ENCODE data around the gene TP53I3. TPM values are rescaled to one million over a fixed set of nuclear protein-coding genes. Genes with fewer than 3 reads are reported as not detected.

The TP53I3 gene
- total RNA-seq, 4 donors from 2014 or later, result 69.5 to 129 (median 84.7) TPM

DNA sequence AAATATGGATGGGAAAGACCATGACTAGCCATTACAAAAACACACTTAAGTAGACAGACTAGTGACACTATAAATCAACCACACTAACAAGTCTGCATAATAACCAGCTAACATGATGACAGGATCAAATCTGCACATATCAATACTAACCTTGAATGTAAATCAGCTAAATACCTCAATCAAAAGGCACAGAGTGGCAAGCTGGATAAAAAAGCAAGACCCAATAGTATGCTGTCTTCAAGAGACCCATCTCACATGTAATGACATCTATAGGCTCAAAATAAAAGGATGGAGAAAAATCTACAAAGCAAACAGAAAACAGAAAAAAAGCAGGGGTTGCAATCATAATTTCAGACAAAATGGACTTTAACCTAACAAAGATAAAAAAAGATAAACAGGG, 22.2 kb upstream of the TP53I3 start:
- Histone ChIP-seq H3K4me3 (no peak overlapping the region), H3K9me3 (no peaks in the 10 kb centered on the region), H3K36me3 (no peaks in the 10 kb centered on the region), H3K4me1 (peaks cover 0 to 11% (median 0%) of the 10 kb centered on the region in 3 donors), H3K27ac (no peak overlapping the region), H3K27me3 (no peaks in the 10 kb centered on the region)
- TF ChIP-seq POLR2A (IDR thresholded peaks at IDR 0.05) (no peak), CTCF (IDR thresholded peaks at IDR 0.05) (no peak)
- DNase-seq, result no peak
- intact Hi-C loops (cut with DNase I), result no loop called here

GRCh38 chr2:24105816-24106215, 21.2 kb upstream of the TP53I3 start:
- DNase-seq, result no peak
- WGBS, 2 donors, result 44 to 50% methylated on average over 2 of the region's 2 CpGs
- peaks cover 0 to 11% (median 0%) of the 10 kb centered on the region in 3 donors for H3K4me1 ChIP-seq
- H3K4me3 ChIP-seq, result no peak overlapping the region
- intact Hi-C loops (cut with DNase I), result no loop called here
- TF ChIP-seq CTCF (IDR thresholded peaks at IDR 0.05) (no peak), POLR2A (IDR thresholded peaks at IDR 0.05) (no peak)
- no peak overlapping the region for H3K27ac ChIP-seq
- no peaks in the 10 kb centered on the region for H3K9me3 ChIP-seq
- H3K27me3 ChIP-seq, result no peaks in the 10 kb centered on the region
- no peaks in the 10 kb centered on the region for H3K36me3 ChIP-seq

DNA sequence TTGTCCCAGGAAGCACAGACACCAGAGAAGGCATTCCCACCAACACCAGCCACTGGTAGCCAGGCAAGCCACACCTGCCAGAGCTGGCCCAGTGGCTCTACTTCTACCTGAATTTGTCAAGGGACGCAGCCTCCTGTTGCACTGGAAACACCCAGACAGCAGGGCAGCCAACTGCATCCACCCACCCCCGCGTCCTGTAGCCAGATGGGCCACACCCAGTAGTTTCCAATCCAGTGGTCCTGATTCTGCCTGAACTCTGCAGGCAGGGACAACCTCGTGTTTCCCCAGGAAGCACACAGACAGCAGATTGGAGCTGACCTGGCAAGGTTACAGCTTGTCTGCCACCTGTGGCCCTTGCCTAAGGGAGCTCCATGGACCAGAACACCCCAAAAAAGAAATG, 20.3 kb upstream of the TP53I3 start:
- H3K9me3 ChIP-seq, result no peaks in the 10 kb centered on the region
- H3K4me1 ChIP-seq, result peaks cover 0 to 11% (median 0%) of the 10 kb centered on the region in 3 donors
- intact Hi-C loops (cut with DNase I), result no loop called here
- H3K36me3 ChIP-seq, result no peaks in the 10 kb centered on the region
- peak overlapping the region in 2 of 4 donors; percentile 3 to 10 for H3K27ac ChIP-seq
- no peaks in the 10 kb centered on the region for H3K27me3 ChIP-seq
- H3K4me3 ChIP-seq, result no peak overlapping the region
- WGBS, 2 donors, result no CpG with 5 or more reads among the region's 4 CpGs
- no peak for DNase-seq
- no peak for TF ChIP-seq CTCF (IDR thresholded peaks at IDR 0.05)
- TF ChIP-seq POLR2A (IDR thresholded peaks at IDR 0.05), result no peak

- no peaks in the 10 kb centered on the region for H3K36me3 ChIP-seq
- WGBS, 2 donors, result 90 to 93% methylated on average over 5 to 6 of the region's 8 CpGs
- H3K4me1 ChIP-seq, result peaks cover 0 to 11% (median 0%) of the 10 kb centered on the region in 3 donors
- no peak overlapping the region for H3K4me3 ChIP-seq
- no peaks in the 10 kb centered on the region for H3K9me3 ChIP-seq
- peak overlapping the region in 1 of 4 donors; percentile 3 for H3K27ac ChIP-seq
- intact Hi-C loops (cut with DNase I), result no loop called here
- no peaks in the 10 kb centered on the region for H3K27me3 ChIP-seq
- TF ChIP-seq POLR2A (IDR thresholded peaks at IDR 0.05), result no peak
- no peak for TF ChIP-seq CTCF (IDR thresholded peaks at IDR 0.05)
- DNase-seq, result no peak
Measured at GRCh38 chr2:24104110-24104650, 19.5 kb upstream of the TP53I3 start.

DNA sequence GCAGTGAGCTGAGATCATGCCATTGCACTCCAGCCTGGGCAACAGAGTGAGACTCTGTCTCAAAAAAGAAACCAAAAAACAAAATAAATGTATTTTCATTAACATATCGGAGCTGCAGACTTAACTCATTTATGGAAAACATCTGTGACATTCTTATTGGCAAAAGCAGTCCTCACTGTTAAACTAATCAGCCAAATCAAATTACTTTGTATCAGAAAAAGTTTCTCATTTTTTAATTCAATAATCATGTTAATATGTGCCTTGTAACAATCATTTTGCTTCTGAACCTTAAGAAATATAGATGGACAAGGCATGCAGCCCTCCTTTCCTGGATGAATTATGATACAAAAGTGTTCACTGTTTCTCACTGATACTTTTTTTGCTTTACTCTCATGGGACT, 18.0 kb upstream of the TP53I3 start:
- peaks cover 0 to 11% (median 0%) of the 10 kb centered on the region in 3 donors for H3K4me1 ChIP-seq
- H3K4me3 ChIP-seq, result no peak overlapping the region
- no peak for DNase-seq
- WGBS, 2 donors, result 73 to 97% methylated on average over 1 of the region's 1 CpG
- intact Hi-C loops (cut with DNase I), result no loop called here
- no peaks in the 10 kb centered on the region for H3K36me3 ChIP-seq
- no peak for TF ChIP-seq CTCF (IDR thresholded peaks at IDR 0.05)
- no peak overlapping the region for H3K27ac ChIP-seq
- H3K9me3 ChIP-seq, result no peaks in the 10 kb centered on the region
- H3K27me3 ChIP-seq, result no peaks in the 10 kb centered on the region
